HepG2 (cell line): Measurements from ENCODE around the gene EPG5. TPM values are rescaled to one million over a fixed set of nuclear protein-coding genes. Genes with fewer than 3 reads are reported as not detected.

ENCODE experiments used
- EEA1 ChIP-seq: sonication (generic); formaldehyde crosslinking; IDR thresholded peaks from 2 replicates; pipeline ENCODE4 v1.5.1; 2020; ENCODE audit warnings: mild to moderate bottlenecking, missing genetic modification reagents, borderline replicate concordance
- HOMEZ ChIP-seq: IDR thresholded peaks from 2 replicates; pipeline ENCODE4 v1.6.1; 2016; ENCODE audit warnings: low read depth
- PCBP1 ChIP-seq: fragments of 200-400 bp; formaldehyde crosslinking; IDR thresholded peaks from 2 replicates; pipeline ENCODE4 v1.6.1; 2017; ENCODE audit warnings: mild to moderate bottlenecking, low read depth, low read length, borderline replicate concordance
- SALL1 ChIP-seq: sonication (generic); formaldehyde crosslinking; IDR thresholded peaks from 2 replicates; pipeline ENCODE4 v1.8.0; 2022; ENCODE audit warnings: mild to moderate bottlenecking, missing genetic modification reagents
- THAP8 ChIP-seq: sonication (generic); formaldehyde crosslinking; IDR thresholded peaks from 2 replicates; pipeline ENCODE4 v1.5.1; 2020; ENCODE audit warnings: missing genetic modification reagents, mild to moderate bottlenecking, borderline replicate concordance
- ZNF296 ChIP-seq: sonication (generic); formaldehyde crosslinking; conservative IDR thresholded peaks from 2 replicates; pipeline ENCODE4 v1.5.0; 2020; ENCODE audit warnings: mild to moderate bottlenecking, missing genetic modification reagents
- ZNF605 ChIP-seq: sonication (generic); formaldehyde crosslinking; IDR thresholded peaks from 2 replicates; pipeline ENCODE4 v1.8.0; 2022; ENCODE audit warnings: mild to moderate bottlenecking, missing genetic modification reagents
- ZUFSP ChIP-seq: sonication (generic); formaldehyde crosslinking; IDR thresholded peaks from 2 replicates; pipeline ENCODE4 v1.9.0; 2021; ENCODE audit warnings: missing genetic modification reagents, mild to moderate bottlenecking, borderline replicate concordance
- polyA plus RNA-seq, 8 experiments: library from polyadenylated mRNA; depleted of rRNA in 3 of 8; stranded (reverse) in 7 of 8; unstranded in 1 of 8; fragments of >200 nt; fragmentation: Illumina TruSeq in 4 of 8; extraction: Trizol in 4 of 8; gene quantifications; 2 replicates each; pipeline versions ENCODE4 v1.2.1 to v1.2.3, GENCODE V29; 2011 to 2016; ENCODE audit warnings: low read depth in 4 of 8, missing spikeins in 1 of 8, mixed read lengths in 1 of 8; ENCODE audit not compliant: insufficient read depth in 1 of 8
- total RNA-seq, 5 experiments: library from RNA; depleted of rRNA; stranded (reverse); fragments of >200 nt; fragmentation: Illumina TruSeq; extraction: Trizol; gene quantifications; 2 replicates each; pipeline ENCODE4 v1.2.3, GENCODE V29; 2016; ENCODE audit warnings: low read depth in 1 of 5
- TF ChIP-seq, protein P1 (sequence below): sonication (generic); formaldehyde crosslinking; IDR thresholded peaks from 2 replicates; pipeline ENCODE4 v1.5.0; 2020; ENCODE audit warnings: missing genetic modification reagents, mild to moderate bottlenecking, borderline replicate concordance

Gene EPG5
- total and polyA plus RNA-seq, 2 of the 13 experiments (the other 11 are each of a cell fraction or from before 2014, with no cell fraction given), result 6.7 to 9.3 TPM

- no peak for TF ChIP-seq ZUFSP (CRISPR knock-in tag)
- no peak for TF ChIP-seq SALL1 (CRISPR knock-in tag)
- no peak for TF ChIP-seq ZNF296 (CRISPR knock-in tag)
- TF ChIP-seq PCBP1, result no peak
- TF ChIP-seq, protein P1, sequence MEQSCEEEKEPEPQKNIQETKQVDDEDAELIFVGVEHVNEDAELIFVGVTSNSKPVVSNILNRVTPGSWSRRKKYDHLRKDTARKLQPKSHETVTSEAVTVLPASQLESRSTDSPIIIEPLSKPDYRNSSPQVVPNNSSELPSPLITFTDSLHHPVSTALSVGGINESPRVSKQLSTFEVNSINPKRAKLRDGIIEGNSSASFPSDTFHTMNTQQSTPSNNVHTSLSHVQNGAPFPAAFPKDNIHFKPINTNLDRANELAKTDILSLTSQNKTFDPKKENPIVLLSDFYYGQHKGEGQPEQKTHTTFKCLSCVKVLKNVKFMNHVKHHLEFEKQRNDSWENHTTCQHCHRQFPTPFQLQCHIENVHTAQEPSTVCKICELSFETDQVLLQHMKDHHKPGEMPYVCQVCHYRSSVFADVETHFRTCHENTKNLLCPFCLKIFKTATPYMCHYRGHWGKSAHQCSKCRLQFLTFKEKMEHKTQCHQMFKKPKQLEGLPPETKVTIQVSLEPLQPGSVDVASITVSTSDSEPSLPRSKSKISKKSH (CRISPR knock-in tag), result no peak
- TF ChIP-seq THAP8 (CRISPR knock-in tag), result no peak
- TF ChIP-seq EEA1, result no peak
- no peak for TF ChIP-seq HOMEZ (CRISPR knock-in tag)
- TF ChIP-seq ZNF605 (CRISPR knock-in tag), result no peak
Measured at GRCh38 chr18:45981821-45982220, 14.7 kb upstream of the EPG5 start (continued).
